ACC112 (cell line): ENCODE measurements around the gene COPG2.
"Not testable (repeated sequence)": the region's sequence is repeated elsewhere in the genome, so short reads cannot be mapped to it uniquely, and the experiment has no call there.

Source experiments
- H2AFZ ChIP-seq: fragments of 200-600 bp; sonication (generic); one replicate; pipeline ENCODE4 v1.6.0; 2017; ENCODE audit warnings: antibody characterized with exemption, low read length; ENCODE audit not compliant: unreplicated experiment
- H3K27ac ChIP-seq: fragments of 200-600 bp; sonication (generic); 2 replicates; pipeline ENCODE4 v1.5.1; 2014; ENCODE audit warnings: low read depth, mild to moderate bottlenecking, antibody characterized with exemption, low read length, moderate library complexity
- H3K27me3 ChIP-seq: fragments of 200-600 bp; sonication (generic); 2 replicates; pipeline ENCODE4 v1.6.1; 2014; ENCODE audit warnings: mild to moderate bottlenecking, antibody characterized with exemption, low read length, moderate library complexity, mixed read lengths; ENCODE audit not compliant: insufficient read depth
- H3K36me3 ChIP-seq: fragments of 200-600 bp; sonication (generic); 2 replicates; pipeline ENCODE4 v1.6.1; 2016; ENCODE audit warnings: mild to moderate bottlenecking, antibody characterized with exemption, low read length, moderate library complexity, mixed read lengths; ENCODE audit not compliant: insufficient read depth
- H3K4me1 ChIP-seq: fragments of 200-600 bp; sonication (generic); one replicate; pipeline ENCODE4 v1.6.1; 2016; ENCODE audit warnings: low read length, mixed read lengths; ENCODE audit not compliant: insufficient read depth, unreplicated experiment, control insufficient read depth
- H3K4me3 ChIP-seq: fragments of 200-600 bp; sonication (generic); 2 replicates; pipeline ENCODE4 v1.5.1; 2014; ENCODE audit warnings: mild to moderate bottlenecking, low read depth, low read length
- H3K79me2 ChIP-seq: fragments of 200-600 bp; sonication (generic); one replicate; pipeline ENCODE4 v1.6.0; 2016; ENCODE audit warnings: low read length; ENCODE audit not compliant: control insufficient read depth, unreplicated experiment, insufficient read depth

Gene COPG2

DNA sequence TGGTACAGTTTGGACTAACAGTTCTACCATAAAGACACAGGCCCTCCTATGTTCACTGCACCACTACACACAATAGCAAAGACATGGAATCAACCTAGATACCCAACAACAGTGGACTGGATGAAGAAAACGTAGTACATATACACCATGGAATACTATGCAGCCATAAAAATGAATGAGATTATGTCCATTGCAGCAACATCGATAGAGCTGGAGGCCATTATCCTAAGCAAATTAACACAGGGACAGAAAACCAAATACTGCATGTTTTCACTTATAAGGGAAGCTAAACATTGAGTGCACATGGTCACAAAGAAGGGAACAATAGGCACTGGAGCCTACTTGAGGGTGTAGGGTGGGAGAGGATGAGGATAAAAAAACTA lies 101.7 kb downstream of the COPG2 start:
- Histone ChIP-seq H3K79me2 (no peaks in the 10 kb centered on the region), H3K36me3 (no peaks in the 10 kb centered on the region), H3K4me3 (no peak overlapping the region), H3K4me1 (no peaks in the 10 kb centered on the region), H3K27ac (peak overlapping the region; percentile 61), H3K27me3 (no peaks in the 10 kb centered on the region), H2AFZ (no peak overlapping the region)

DNA sequence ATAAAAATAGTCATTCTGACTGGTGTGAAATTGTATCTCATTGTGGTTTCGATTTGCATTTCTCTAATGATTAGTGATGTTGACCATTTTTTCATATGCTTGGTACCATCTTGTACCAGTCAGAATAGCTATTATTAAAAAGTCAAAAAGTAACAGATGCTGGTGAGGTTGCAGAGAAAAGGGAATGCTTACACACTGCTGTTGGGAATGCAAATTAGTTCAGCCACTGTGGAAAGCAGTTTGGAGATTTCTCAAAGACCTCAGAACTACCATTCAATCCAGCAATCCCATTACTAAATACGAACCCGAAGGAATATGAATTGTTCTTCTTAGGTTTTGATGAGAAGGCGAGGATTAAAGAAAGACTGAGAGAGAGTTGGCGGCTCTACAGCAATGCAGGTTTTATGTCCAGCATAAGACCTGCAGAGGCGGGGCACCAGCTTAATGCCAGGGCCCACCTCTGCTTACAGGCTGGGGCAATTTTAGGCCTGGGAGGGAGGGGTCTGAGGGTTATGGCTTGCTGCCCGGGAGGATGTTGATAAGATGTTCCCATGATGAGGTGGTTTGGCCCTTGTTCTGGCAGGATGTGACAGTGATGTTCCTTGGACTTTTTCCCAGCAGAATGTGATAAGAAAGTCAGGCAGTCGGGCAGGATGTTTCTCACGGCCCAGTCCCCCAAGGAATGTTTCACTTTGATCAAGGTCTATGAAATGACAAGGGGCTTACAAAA lies 102.2 kb downstream of the COPG2 start:
- H3K79me2 ChIP-seq, result no peaks in the 10 kb centered on the region
- H2AFZ ChIP-seq, result no peak overlapping the region
- no peaks in the 10 kb centered on the region for H3K4me1 ChIP-seq
- no peak overlapping the region; the same call in 1 of the 2 replicates for H3K4me3 ChIP-seq
- H3K27ac ChIP-seq, result peak overlapping the region; percentile 61
- no peaks in the 10 kb centered on the region for H3K36me3 ChIP-seq
- no peaks in the 10 kb centered on the region for H3K27me3 ChIP-seq

DNA sequence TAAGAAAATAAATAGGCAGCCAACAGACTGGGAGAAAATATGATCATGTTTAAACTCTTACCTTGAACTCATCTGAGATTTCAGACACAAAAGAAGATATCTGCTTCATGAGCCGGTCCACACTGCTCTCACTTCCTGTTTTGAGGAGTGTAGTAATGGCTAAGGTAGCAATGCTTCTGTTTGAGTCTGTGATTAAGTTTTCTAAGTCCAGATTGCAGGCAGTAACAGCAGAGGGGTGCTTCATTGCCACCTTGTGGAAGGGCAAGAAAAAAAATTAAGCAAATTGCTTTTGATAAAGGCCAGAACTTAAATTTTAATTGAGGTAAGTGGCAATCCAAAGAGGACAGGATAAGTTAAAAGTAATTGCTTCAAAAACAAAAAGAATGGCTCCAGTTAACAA lies 107.6 kb downstream of the COPG2 start:
- Histone ChIP-seq H3K4me3 (no peak overlapping the region), H3K79me2 (no peaks in the 10 kb centered on the region), H3K27me3 (no peaks in the 10 kb centered on the region), H2AFZ (no peak overlapping the region), H3K27ac (no peak overlapping the region), H3K4me1 (no peaks in the 10 kb centered on the region), H3K36me3 (no peaks in the 10 kb centered on the region)

DNA sequence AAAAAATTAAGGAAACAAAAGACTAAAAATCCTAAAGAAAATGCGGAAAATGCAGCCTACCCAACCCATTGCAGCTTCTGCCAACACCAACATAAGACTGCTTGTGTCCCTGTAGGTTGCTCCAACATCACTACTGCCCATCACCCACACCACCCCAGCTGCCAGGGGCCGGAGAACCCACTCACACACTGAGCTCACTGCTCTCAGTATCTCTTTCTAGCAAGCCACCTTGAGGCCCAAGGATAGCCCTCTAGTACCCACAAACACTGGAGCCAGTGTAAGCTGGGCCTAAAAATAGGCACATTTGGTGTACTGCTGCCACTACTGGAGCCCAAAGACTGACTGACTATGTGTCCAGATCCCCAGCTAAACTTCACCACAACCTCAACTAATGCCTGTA lies 109.4 kb downstream of the COPG2 start:
- Histone ChIP-seq H2AFZ (no peak overlapping the region), H3K27ac (no peak overlapping the region), H3K27me3 (no peaks in the 10 kb centered on the region), H3K36me3 (no peaks in the 10 kb centered on the region), H3K4me1 (no peaks in the 10 kb centered on the region), H3K79me2 (no peaks in the 10 kb centered on the region), H3K4me3 (no peak overlapping the region)

DNA sequence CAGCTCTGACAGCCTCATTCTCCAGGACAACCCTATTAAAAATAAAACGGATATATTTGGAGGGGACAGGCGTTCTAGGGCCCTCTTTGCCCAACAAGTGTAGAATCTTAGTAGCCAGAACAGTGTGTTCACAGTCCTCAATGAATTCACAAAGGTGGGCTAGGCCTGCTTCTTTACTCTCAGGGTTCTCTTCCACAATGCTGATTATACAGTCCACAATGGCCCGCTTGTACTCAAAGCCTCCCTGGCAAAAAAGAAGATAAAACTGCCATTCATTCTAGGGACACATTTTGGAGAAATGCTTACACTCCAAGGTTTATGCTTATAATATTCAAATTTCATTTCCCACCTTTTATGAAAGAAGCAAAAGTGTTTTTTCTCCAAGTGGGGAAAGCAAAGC lies 114.1 kb downstream of the COPG2 start:
- H2AFZ ChIP-seq, result no peak overlapping the region
- no peaks in the 10 kb centered on the region for H3K27me3 ChIP-seq
- H3K27ac ChIP-seq, result no peak overlapping the region
- H3K36me3 ChIP-seq, result no peaks in the 10 kb centered on the region
- no peak overlapping the region for H3K4me3 ChIP-seq
- H3K79me2 ChIP-seq, result no peaks in the 10 kb centered on the region
- H3K4me1 ChIP-seq, result no peaks in the 10 kb centered on the region

DNA sequence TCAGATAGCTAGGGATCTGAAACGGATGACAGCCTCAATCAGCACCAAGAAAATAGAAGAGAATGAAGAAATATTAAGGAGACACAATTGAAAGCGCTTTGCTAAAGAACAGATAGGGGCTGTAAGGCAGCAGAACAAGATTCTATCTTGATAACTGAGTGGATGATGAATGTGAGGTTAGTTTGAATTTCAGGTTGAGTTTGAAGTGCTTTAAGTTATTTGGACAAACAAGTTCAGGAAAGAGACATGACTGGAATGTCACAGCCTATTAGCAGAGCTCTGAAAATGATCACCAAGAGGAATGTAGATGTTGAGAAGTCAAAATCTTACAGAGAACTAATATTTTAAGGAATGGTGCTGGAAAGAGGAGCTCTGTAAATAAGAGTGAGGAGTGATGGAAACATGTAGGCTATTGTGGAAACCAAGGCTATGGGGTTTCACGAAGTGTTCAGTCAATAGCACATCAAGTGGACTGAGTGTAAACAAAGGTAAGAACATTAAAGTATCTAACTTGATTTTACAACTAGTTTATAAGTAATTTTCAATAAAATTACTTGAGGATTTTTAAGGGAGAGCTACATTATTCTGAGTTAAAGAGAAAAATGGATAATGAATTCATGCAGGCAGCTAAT lies 115.0 kb downstream of the COPG2 start:
- no peaks in the 10 kb centered on the region for H3K79me2 ChIP-seq
- no peak overlapping the region for H3K27ac ChIP-seq
- H2AFZ ChIP-seq, result no peak overlapping the region
- H3K36me3 ChIP-seq, result no peaks in the 10 kb centered on the region
- H3K4me3 ChIP-seq, result no peak overlapping the region
- H3K27me3 ChIP-seq, result no peaks in the 10 kb centered on the region
- H3K4me1 ChIP-seq, result no peaks in the 10 kb centered on the region

DNA sequence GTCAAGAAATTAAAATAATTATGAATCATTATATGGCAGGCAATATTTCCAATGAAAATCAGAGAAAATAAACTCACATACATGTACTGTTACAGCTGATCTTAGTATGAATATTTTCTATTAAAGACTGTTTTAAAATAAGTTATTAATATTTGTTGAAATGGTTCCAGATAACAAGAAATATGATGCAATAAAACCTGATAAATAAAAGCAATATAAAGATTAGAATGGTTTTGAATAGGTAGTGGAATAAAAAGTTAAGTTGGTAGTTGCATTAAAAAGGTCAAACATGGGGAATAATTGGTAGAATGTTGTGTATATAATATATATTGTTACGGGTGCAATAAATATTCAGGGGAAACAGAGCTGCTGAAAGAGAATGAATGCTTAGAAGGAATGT lies 124.2 kb downstream of the COPG2 start:
- Histone ChIP-seq H3K4me3 (no peak overlapping the region), H3K4me1 (no peaks in the 10 kb centered on the region), H3K27me3 (no peaks in the 10 kb centered on the region), H3K36me3 (no peaks in the 10 kb centered on the region), H3K79me2 (no peaks in the 10 kb centered on the region), H3K27ac (no peak overlapping the region), H2AFZ (no peak overlapping the region)

DNA sequence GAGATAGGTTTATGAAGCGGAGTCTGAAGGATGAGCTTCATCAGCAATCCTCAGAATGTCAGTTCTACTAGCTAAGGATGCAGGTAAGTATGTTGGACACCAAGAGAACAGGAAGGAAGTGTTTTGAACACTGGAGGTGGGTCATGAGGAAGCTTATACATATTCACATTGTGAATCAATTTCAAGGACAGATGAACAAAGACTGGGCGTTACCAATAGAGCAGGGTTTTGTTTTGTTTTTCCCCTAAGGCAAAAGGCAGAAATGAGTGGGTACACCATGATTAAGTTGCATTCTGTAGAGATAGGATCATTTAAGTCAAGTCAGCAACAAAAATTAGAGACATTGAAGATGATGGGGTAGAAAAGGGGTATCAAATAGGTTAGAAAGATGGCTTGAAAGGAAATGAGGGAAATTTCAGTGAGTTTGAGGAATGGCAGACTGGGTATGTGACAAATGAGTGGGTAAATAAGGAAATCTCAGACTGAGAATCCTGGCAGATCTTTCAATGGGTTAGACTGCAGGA lies 125.0 kb downstream of the COPG2 start:
- no peaks in the 10 kb centered on the region for H3K79me2 ChIP-seq
- H3K36me3 ChIP-seq, result no peaks in the 10 kb centered on the region
- no peak overlapping the region for H2AFZ ChIP-seq
- no peak overlapping the region for H3K27ac ChIP-seq
- H3K4me1 ChIP-seq, result no peaks in the 10 kb centered on the region
- H3K4me3 ChIP-seq, result no peak overlapping the region
- no peaks in the 10 kb centered on the region for H3K27me3 ChIP-seq

DNA sequence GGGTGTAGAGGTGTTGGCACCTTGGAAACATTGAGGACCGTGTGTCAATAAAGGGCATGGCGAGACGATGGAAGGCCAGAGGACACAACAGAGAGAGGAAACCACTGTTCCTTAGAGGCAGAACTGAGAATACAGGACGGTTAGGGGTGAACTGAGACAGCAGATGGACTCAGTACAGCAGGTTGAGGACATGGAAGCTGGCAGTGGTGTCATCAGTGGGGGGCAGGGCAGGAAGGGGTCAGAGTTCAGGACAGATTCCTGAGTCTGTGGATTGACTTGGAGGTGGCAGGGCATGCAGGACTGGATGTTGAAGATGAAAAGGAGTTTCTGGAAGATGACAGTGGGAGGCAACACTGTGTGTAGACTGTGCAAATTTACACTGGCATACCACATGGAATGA lies 126.3 kb downstream of the COPG2 start:
- H3K4me1 ChIP-seq, H3K27me3 ChIP-seq, H3K79me2 ChIP-seq, H2AFZ ChIP-seq, H3K36me3 ChIP-seq, H3K27ac ChIP-seq, H3K4me3 ChIP-seq: not testable (repeated sequence)

DNA sequence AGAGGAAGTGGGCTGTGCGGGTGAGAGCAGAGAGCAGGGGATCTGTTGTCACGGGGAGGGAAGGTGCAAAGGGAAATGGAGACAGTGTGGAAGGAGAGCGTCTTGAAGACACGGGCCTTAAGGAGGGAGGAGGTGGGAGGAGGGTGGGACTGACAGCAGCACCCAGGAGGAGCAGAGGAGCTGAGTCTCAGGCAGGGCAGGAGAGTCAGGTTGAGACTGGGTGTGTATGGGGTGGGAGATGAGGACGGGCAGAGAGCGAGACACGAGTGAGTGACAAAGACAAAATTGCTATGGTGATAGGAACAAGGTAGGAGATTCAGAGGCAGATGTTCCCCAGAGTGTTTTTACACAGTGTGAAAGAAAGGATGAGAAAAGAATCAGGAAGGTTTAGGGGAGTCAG lies 127.3 kb downstream of the COPG2 start:
- H3K79me2 ChIP-seq, H3K36me3 ChIP-seq, H2AFZ ChIP-seq, H3K4me3 ChIP-seq, H3K27ac ChIP-seq, H3K4me1 ChIP-seq, H3K27me3 ChIP-seq: not testable (repeated sequence)

DNA sequence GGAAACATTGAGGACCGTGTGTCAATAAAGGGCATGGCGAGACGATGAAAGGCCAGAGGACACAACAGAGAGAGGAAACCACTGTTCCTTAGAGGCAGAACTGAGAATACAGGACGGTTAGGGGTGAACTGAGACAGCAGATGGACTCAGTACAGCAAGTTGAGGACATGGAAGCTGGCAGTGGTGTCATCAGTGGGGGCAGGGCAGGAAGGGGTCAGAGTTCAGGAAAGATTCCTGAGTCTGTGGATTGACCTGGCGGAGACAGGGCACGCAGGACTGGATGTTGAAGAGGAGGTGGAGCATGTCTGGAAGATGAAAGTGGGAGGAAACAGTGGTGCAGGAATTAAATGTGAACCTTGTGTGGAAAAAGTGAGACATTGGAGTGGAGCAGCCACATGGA lies 130.7 kb downstream of the COPG2 start:
- not testable (repeated sequence) for H3K27me3 ChIP-seq, H3K27ac ChIP-seq, H3K4me3 ChIP-seq, H3K36me3 ChIP-seq, H3K79me2 ChIP-seq, H2AFZ ChIP-seq, H3K4me1 ChIP-seq
